Measurements from ENCODE around the gene KRTAP16-1.
"Not testable (repeated sequence)": the region's sequence is repeated elsewhere in the genome, so short reads cannot be mapped to it uniquely, and the experiment has no call there.

GRCh38 chr17:41271323-41271722 is 37.8 kb downstream of the KRTAP16-1 start:
- TF ChIP-seq CTCF (IDR thresholded peaks at IDR 0.05; ENCODE audit: low read depth, low read length); POLR2A (IDR thresholded peaks at IDR 0.05; ENCODE audit: extremely low read depth, insufficient read length): not testable (repeated sequence)

Measured in NB4 (cell line).